T-cell (primary cell): ENCODE measurements around the gene CHD5. TPM values are rescaled to one million over a fixed set of nuclear protein-coding genes. Genes with fewer than 3 reads are reported as not detected.

ENCODE experiments used
- ATAC-seq, 4 experiments: fragments of 200-7000 bp in 3 of 4; fragments of 150-1000 bp in 1 of 4; cut with Tn5 transposase; replicated peaks in 1 of 4; 1 replicate in 3 of 4; 2 replicates in 1 of 4; pipeline ENCODE4 v1.10.0; 2021; ENCODE audit warnings: moderate library complexity in 3 of 4, mild to moderate bottlenecking in 2 of 4, moderate number of reproducible peaks in 1 of 4
- CTCF ChIA-PET, 2 donors: fragments of 300-600 bp; sonication (Branson Sonifier 250); formaldehyde crosslinking; loops; one replicate each; lab custom pipeline; 2022; ENCODE audit warnings: antibody characterized with exemption in 2 of 2; lab: Charles Lee
- POLR2A ChIA-PET, 2 donors: fragments of 300-600 bp; sonication (Branson Sonifier 250); formaldehyde crosslinking; loops; one replicate each; lab custom pipeline; 2022; ENCODE audit warnings: antibody characterized with exemption in 2 of 2; lab: Charles Lee
- DNase-seq, 35 experiments: peaks; one replicate each; pipeline versions ENCODE4 v3.0.0 to v3.0.0-alpha.2; 2013 to 2023
- H3K27ac ChIP-seq: one replicate; pipeline ENCODE4 v1.5.1; 2013; ENCODE audit warnings: low read length
- H3K27me3 ChIP-seq, 2 experiments: replicated peaks in 1 of 2; 1 replicate in 1 of 2; 2 replicates in 1 of 2; pipeline versions ENCODE4 v1.6.1 to v1.7.0; 2013; ENCODE audit warnings: low read length in 1 of 2, mixed read lengths in 1 of 2; ENCODE audit not compliant: control insufficient read depth in 2 of 2, insufficient read depth in 2 of 2; ENCODE audit errors: extremely low read depth in 1 of 2
- H3K36me3 ChIP-seq, 2 donors: 1 replicate in 1 of 2; 2 replicates in 1 of 2; pipeline versions ENCODE4 v1.6.1 to v1.7.0; 2013; ENCODE audit warnings: low read length in 1 of 2; ENCODE audit not compliant: control insufficient read depth in 2 of 2, insufficient read depth in 1 of 2; ENCODE audit errors: extremely low read depth in 1 of 2
- H3K4me1 ChIP-seq, 2 experiments: 1 replicate in 1 of 2; 2 replicates in 1 of 2; pipeline versions ENCODE4 v1.6.1 to v1.7.0; 2013; ENCODE audit warnings: low read length in 2 of 2, mixed read lengths in 1 of 2; ENCODE audit not compliant: insufficient read depth in 2 of 2, control insufficient read depth in 1 of 2; ENCODE audit errors: extremely low read depth in 1 of 2
- H3K4me3 ChIP-seq, 2 donors: 1 replicate in 1 of 2; 2 replicates in 1 of 2; pipeline versions ENCODE4 v1.5.1 to v1.7.0; 2013; ENCODE audit warnings: mild to moderate bottlenecking in 2 of 2, low read length in 1 of 2, moderate library complexity in 1 of 2; ENCODE audit not compliant: control insufficient read depth in 1 of 2; ENCODE audit errors: extremely low read depth in 1 of 2
- H3K9me3 ChIP-seq: 2 replicates; pipeline ENCODE4 v1.7.0; 2013
- H3K27ac Mint-ChIP-seq, 2 donors: one replicate each; pipeline ENCODE4 v1.8.0; 2020 to 2021; ENCODE audit warnings: mild to moderate bottlenecking in 2 of 2, mixed read lengths in 2 of 2
- H3K27me3 Mint-ChIP-seq, 2 donors: one replicate each; pipeline ENCODE4 v1.8.0; 2021 to 2022; ENCODE audit warnings: mixed read lengths in 2 of 2
- H3K36me3 Mint-ChIP-seq: one replicate; pipeline ENCODE4 v1.8.0; 2021; ENCODE audit warnings: mixed read lengths
- H3K4me1 Mint-ChIP-seq, 3 donors: one replicate each; pipeline ENCODE4 v1.8.0; 2020 to 2022; ENCODE audit warnings: mixed read lengths in 3 of 3, mild to moderate bottlenecking in 1 of 3
- H3K4me3 Mint-ChIP-seq, 3 donors: one replicate each; pipeline ENCODE4 v1.8.0; 2020 to 2022; ENCODE audit warnings: mild to moderate bottlenecking in 3 of 3, mixed read lengths in 3 of 3, moderate library complexity in 3 of 3
- H3K9me3 Mint-ChIP-seq, 3 donors: one replicate each; pipeline ENCODE4 v1.8.0; 2020 to 2022; ENCODE audit warnings: mixed read lengths in 3 of 3
- WGBS: methylation state at CpG from one replicate; pipeline ENCODE4 v1.1.5; 2013; ENCODE audit warnings: missing lambda C conversion rate; ENCODE audit not compliant: insufficient coverage; 5-methylcytosine and 5-hydroxymethylcytosine counted together
- total RNA-seq, 35 experiments: library from RNA in 6 of 35; stranded (reverse) in 6 of 35; fragments of 120-200 nt in 1 of 35; gene quantifications; one replicate each; pipeline versions ENCODE4 v1.2.1 to v1.2.4 and lab custom pipeline; 2013 to 2026

CHD5 gene
- total RNA-seq, 5 donors from 2014 or later (not counting 1 experiment from before 2014, with no cell fraction given): 0.05 to 0.23 (median 0.16) TPM

GRCh38 chr1:6096243-6097116 is 83.6 kb downstream of the CHD5 start:
- POLR2A ChIA-PET: no interaction called here
- Histone ChIP-seq H3K9me3 (no peaks in the 10 kb centered on the region), H3K4me1 (peaks cover 0 to 6% of the 10 kb centered on the region in 2 experiments), H3K4me3 (no peak overlapping the region), H3K27ac (no peak overlapping the region), H3K36me3 (peaks cover 15 to 66% of the 10 kb centered on the region in 2 donors), H3K27me3 (no peaks in the 10 kb centered on the region)
- H3K36me3 Mint-ChIP-seq: peaks cover 20% of the 10 kb centered on the region
- DNase-seq (no peak), ATAC-seq (no peak)
- H3K9me3 Mint-ChIP-seq: no peaks in the 10 kb centered on the region
- CTCF ChIA-PET: no interaction called here
- peaks cover 0 to 3% (median 0%) of the 10 kb centered on the region in 3 donors for H3K4me1 Mint-ChIP-seq
- no peak overlapping the region for H3K27ac Mint-ChIP-seq
- 95% methylated on average over 18 of the region's 23 CpGs for WGBS
- H3K4me3 Mint-ChIP-seq: no peak overlapping the region
- no peaks in the 10 kb centered on the region for H3K27me3 Mint-ChIP-seq

- CTCF ChIA-PET: no interaction called here
- peaks cover 15 to 71% of the 10 kb centered on the region in 2 donors for H3K36me3 ChIP-seq
- no peak overlapping the region for H3K27ac ChIP-seq
- ATAC-seq (no peak), DNase-seq (no peak)
- H3K27me3 Mint-ChIP-seq: no peaks in the 10 kb centered on the region
- H3K4me1 Mint-ChIP-seq: peaks cover 0 to 2% (median 0%) of the 10 kb centered on the region in 3 donors
- H3K9me3 ChIP-seq: no peaks in the 10 kb centered on the region
- no peak overlapping the region for H3K4me3 Mint-ChIP-seq
- no peak overlapping the region for H3K27ac Mint-ChIP-seq
- H3K4me3 ChIP-seq: no peak overlapping the region
- WGBS: 100% methylated on average over 2 of the region's 13 CpGs
- peaks cover 25% of the 10 kb centered on the region for H3K36me3 Mint-ChIP-seq
- H3K27me3 ChIP-seq: no peaks in the 10 kb centered on the region
- H3K4me1 ChIP-seq: no peaks in the 10 kb centered on the region
- H3K9me3 Mint-ChIP-seq: no peaks in the 10 kb centered on the region
- POLR2A ChIA-PET: no interaction called here
These were observed 84.4 kb downstream of the CHD5 start for GRCh38 chr1:6095511-6096242.

GRCh38 chr1:6094801-6095505 is 85.2 kb downstream of the CHD5 start:
- Mint-ChIP-seq H3K27me3 (no peaks in the 10 kb centered on the region), H3K4me1 (peaks cover 0 to 2% (median 0%) of the 10 kb centered on the region in 3 donors), H3K9me3 (no peaks in the 10 kb centered on the region), H3K4me3 (no peak overlapping the region), H3K36me3 (peaks cover 25% of the 10 kb centered on the region), H3K27ac (no peak overlapping the region)
- WGBS: 95% methylated on average over 20 of the region's 21 CpGs
- POLR2A ChIA-PET: no interaction called here
- H3K9me3 ChIP-seq: no peaks in the 10 kb centered on the region
- H3K4me1 ChIP-seq: no peaks in the 10 kb centered on the region
- H3K27ac ChIP-seq: no peak overlapping the region
- DNase-seq (no peak), ATAC-seq (no peak)
- H3K4me3 ChIP-seq: no peak overlapping the region
- peaks cover 15 to 78% of the 10 kb centered on the region in 2 donors for H3K36me3 ChIP-seq
- no peaks in the 10 kb centered on the region for H3K27me3 ChIP-seq
- CTCF ChIA-PET: no interaction called here

- H3K4me3 ChIP-seq: no peak overlapping the region
- POLR2A ChIA-PET: no interaction called here
- no peaks in the 10 kb centered on the region for H3K9me3 Mint-ChIP-seq
- no peaks in the 10 kb centered on the region for H3K4me1 ChIP-seq
- CTCF ChIA-PET: no interaction called here
- no peaks in the 10 kb centered on the region for H3K27me3 Mint-ChIP-seq
- H3K36me3 ChIP-seq: peaks cover 15 to 83% of the 10 kb centered on the region in 2 donors
- H3K27ac ChIP-seq: no peak overlapping the region
- no peak overlapping the region for H3K4me3 Mint-ChIP-seq
- H3K27me3 ChIP-seq: no peaks in the 10 kb centered on the region
- 97% methylated on average over 19 of the region's 19 CpGs for WGBS
- H3K36me3 Mint-ChIP-seq: peaks cover 28% of the 10 kb centered on the region
- no peaks in the 10 kb centered on the region for H3K9me3 ChIP-seq
- ATAC-seq (no peak), DNase-seq (no peak)
- H3K4me1 Mint-ChIP-seq: peaks cover 0 to 2% (median 0%) of the 10 kb centered on the region in 3 donors
- H3K27ac Mint-ChIP-seq: no peak overlapping the region
These were observed 85.9 kb downstream of the CHD5 start for GRCh38 chr1:6094246-6094645.

GRCh38 chr1:6093611-6094010 is 86.5 kb downstream of the CHD5 start:
- DNase-seq: no peak
- POLR2A ChIA-PET: no interaction called here
- H3K4me1 ChIP-seq: no peaks in the 10 kb centered on the region
- ATAC-seq: no peak
- no peak overlapping the region for H3K27ac ChIP-seq
- H3K36me3 ChIP-seq: peaks cover 14 to 87% of the 10 kb centered on the region in 2 donors
- Mint-ChIP-seq H3K4me1 (peaks cover 0 to 2% (median 0%) of the 10 kb centered on the region in 3 donors), H3K4me3 (no peak overlapping the region), H3K27me3 (no peaks in the 10 kb centered on the region), H3K36me3 (peaks cover 27% of the 10 kb centered on the region), H3K9me3 (no peaks in the 10 kb centered on the region), H3K27ac (no peak overlapping the region)
- no peak overlapping the region for H3K4me3 ChIP-seq
- no peaks in the 10 kb centered on the region for H3K27me3 ChIP-seq
- 94% methylated on average over 9 of the region's 9 CpGs for WGBS
- no peaks in the 10 kb centered on the region for H3K9me3 ChIP-seq
- CTCF ChIA-PET: no interaction called here

GRCh38 chr1:6093071-6093470 is 87.0 kb downstream of the CHD5 start:
- Mint-ChIP-seq H3K9me3 (no peaks in the 10 kb centered on the region), H3K36me3 (peaks cover 24% of the 10 kb centered on the region), H3K27me3 (no peaks in the 10 kb centered on the region), H3K4me1 (no peaks in the 10 kb centered on the region), H3K4me3 (no peak overlapping the region), H3K27ac (no peak overlapping the region)
- Histone ChIP-seq H3K27ac (no peak overlapping the region), H3K36me3 (peaks cover 11 to 85% of the 10 kb centered on the region in 2 donors), H3K4me3 (no peak overlapping the region), H3K27me3 (no peaks in the 10 kb centered on the region), H3K4me1 (no peaks in the 10 kb centered on the region), H3K9me3 (no peaks in the 10 kb centered on the region)
- no peak for DNase-seq
- CTCF ChIA-PET: no interaction called here
- WGBS: 86% methylated on average over 7 of the region's 10 CpGs
- ATAC-seq: no peak
- POLR2A ChIA-PET: no interaction called here
